ENCODE data around the gene RAD18. TPM values are rescaled to one million over a fixed set of nuclear protein-coding genes. Genes with fewer than 3 reads are reported as not detected.

Gene RAD18
- total RNA-seq, 1 experiment from 2014 or later: 25.6 TPM

DNA sequence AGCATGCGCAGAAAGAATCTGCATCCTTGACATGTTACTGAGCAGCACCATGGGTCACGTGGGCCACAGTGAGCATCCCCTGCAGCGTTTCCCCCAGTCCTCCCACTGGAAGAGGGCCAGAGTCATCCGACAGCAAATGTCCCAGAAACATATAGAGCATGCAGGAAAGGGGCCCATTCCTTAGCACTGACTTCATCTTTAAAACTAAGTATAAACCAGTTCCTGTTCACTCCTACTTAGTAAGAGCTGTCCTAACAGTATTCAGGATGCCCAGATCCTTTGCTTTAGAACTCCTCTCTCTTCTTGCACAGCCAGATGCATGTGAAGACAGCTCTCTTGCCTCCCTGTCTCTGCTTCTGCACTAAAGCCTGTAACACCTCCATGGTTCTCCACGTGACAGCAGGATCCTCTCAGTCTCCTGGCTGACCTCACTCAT lies 114.6 kb downstream of the RAD18 start:
- peaks cover 65% of the 10 kb centered on the region for H3K4me1 ChIP-seq (replicated peaks)
- H3K4me3 ChIP-seq: no peak overlapping the region
- DNase-seq (ENCODE audit: low read depth in 1 of 2, low spot score in 2 of 2): peak; percentile 46 to 61
- H3K36me3 ChIP-seq: peaks cover 13% of the 10 kb centered on the region; the same call in 1 of the 2 replicates
- no peaks in the 10 kb centered on the region for H3K27me3 ChIP-seq (replicated peaks)
- H3K27ac ChIP-seq: peak overlapping the region; percentile 57
- H3K9me3 ChIP-seq (replicated peaks): no peaks in the 10 kb centered on the region

DNA sequence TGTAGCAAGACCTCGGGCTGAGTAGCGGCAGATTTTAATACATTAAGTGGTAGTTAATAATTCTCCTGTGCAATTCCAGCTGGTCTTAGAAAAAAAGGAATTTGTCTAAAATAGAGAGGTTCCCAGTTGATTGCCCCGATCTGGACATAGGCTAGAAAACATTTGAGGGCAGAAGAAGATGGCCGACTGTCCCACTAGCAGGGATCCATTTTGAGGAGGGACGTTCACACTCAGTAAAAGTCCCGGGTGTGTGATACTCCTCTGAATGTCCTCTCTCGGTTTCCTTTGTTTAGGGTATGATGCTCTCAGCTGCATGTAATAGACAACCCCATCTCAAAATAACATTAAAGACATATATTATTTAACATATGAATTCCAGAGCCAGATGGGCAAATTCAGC lies 116.0 kb downstream of the RAD18 start:
- Histone ChIP-seq H3K27ac (no peak overlapping the region), H3K4me3 (no peak overlapping the region), H3K4me1 (replicated peaks) (peaks cover 59% of the 10 kb centered on the region)

DNA sequence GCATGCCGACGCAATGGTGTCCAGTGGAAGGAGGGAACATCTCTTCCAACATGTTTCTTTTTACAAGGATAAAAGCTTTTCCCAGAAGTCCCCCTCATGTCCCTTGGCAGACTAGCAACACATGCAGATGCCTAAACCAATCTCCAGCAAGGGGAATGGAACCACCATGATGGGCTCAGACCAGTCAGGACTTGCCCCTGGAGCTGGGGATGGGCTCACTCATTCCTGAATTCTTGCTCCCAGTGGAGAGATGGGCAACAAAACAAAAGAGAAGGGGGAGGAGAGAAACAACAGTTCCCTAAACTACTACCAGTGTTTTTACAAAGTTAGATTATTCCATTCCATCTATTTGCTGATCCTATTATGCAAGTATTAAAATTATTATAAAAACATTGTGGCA lies 117.1 kb downstream of the RAD18 start:
- Histone ChIP-seq H3K9me3 (replicated peaks) (no peaks in the 10 kb centered on the region), H3K4me3 (no peak overlapping the region), H3K27ac (peak overlapping the region; percentile 54), H3K36me3 (peaks cover 10% of the 10 kb centered on the region; the same call in 1 of the 2 replicates), H3K27me3 (replicated peaks) (no peaks in the 10 kb centered on the region), H3K4me1 (replicated peaks) (peaks cover 47% of the 10 kb centered on the region)
- no peak for DNase-seq (ENCODE audit: low read depth in 1 of 2, low spot score in 2 of 2)

More for the DNA sequence above, 116.0 kb downstream of the RAD18 start:
- no peak for DNase-seq (ENCODE audit: low read depth in 1 of 2, low spot score in 2 of 2)
- H3K36me3 ChIP-seq: peaks cover 10% of the 10 kb centered on the region; the same call in 1 of the 2 replicates
- H3K9me3 ChIP-seq (replicated peaks): no peaks in the 10 kb centered on the region
- no peaks in the 10 kb centered on the region for H3K27me3 ChIP-seq (replicated peaks)

DNA sequence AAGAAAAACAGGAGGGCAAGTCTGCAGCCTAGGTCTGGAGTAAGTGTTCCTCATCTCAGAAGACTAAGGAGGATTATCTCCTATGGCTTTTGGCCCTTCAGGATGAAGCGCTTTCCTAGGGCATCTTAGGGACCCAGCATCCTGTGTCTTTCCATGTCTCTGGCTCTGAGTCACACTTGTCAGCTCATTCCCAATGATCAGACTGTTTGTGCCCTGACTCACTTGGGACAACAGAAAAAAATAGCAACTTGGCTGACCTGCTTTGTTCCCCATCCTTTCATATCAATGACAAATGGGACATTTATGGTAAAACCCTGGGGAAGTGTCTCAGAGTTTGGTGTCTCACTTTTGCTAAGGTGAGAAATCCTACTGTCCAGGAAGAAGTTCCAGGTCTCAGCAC lies 117.6 kb downstream of the RAD18 start:
- Histone ChIP-seq H3K27me3 (replicated peaks) (no peaks in the 10 kb centered on the region), H3K9me3 (replicated peaks) (no peaks in the 10 kb centered on the region), H3K36me3 (peaks cover 10% of the 10 kb centered on the region; the same call in 1 of the 2 replicates), H3K4me3 (no peak overlapping the region), H3K4me1 (replicated peaks) (peaks cover 46% of the 10 kb centered on the region), H3K27ac (peak overlapping the region; percentile 54)
- peak; percentile 58 to 62 for DNase-seq (ENCODE audit: low read depth in 1 of 2, low spot score in 2 of 2)

DNA sequence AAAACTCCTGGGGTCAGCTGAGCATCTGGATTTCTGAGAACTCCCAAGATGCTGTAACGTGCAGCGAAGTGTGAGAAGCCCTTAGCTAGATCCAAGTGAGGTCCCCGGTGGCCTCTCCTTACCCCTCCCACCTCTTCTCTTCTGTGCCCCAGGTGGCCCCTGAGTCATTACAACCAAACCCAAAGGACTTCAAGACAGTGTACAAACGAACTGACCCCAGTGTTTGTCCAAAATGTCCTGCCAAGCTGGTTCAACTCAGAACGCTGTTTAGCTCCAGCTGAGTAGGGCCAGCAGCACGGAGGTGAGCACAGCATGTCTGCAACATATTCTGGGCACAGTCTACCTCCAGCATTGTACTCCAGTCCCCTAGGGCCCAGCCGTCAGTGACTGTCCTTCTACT lies 119.9 kb downstream of the RAD18 start:
- H3K4me1 ChIP-seq (replicated peaks): peaks cover 42% of the 10 kb centered on the region
- H3K4me3 ChIP-seq: no peak overlapping the region
- no peaks in the 10 kb centered on the region for H3K27me3 ChIP-seq (replicated peaks)
- peaks cover 10% of the 10 kb centered on the region; the same call in 1 of the 2 replicates for H3K36me3 ChIP-seq
- H3K9me3 ChIP-seq (replicated peaks): no peaks in the 10 kb centered on the region
- no peak for DNase-seq (ENCODE audit: low read depth in 1 of 2, low spot score in 2 of 2)
- H3K27ac ChIP-seq: no peak overlapping the region

DNA sequence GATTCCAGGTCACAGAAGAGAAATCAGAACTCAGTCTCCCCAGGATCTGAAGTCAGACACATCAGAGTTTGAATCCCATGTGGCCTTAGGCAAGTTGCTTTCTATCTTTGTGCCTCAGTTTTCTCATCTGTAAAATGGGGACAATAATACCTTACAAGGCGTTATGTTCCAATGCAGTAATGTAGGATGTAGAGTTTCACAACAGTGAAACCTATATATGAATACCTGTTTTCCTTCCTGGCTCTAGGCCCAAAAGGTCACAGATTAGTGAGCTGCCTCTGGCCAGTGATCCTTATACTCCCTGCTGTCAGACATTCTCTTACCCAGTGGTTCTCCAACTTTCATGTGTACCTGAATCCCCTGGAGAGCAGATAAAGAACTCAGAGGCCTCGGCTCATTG lies 121.0 kb downstream of the RAD18 start:
- H3K9me3 ChIP-seq (replicated peaks): no peaks in the 10 kb centered on the region
- H3K4me3 ChIP-seq: no peak overlapping the region
- 0 out of 2 replicates have a peak, but pooled peaks cover 7% of the 10 kb centered on the region for H3K36me3 ChIP-seq
- H3K27ac ChIP-seq: no peak overlapping the region
- no peak for DNase-seq (ENCODE audit: low read depth in 1 of 2, low spot score in 2 of 2)
- peaks cover 35% of the 10 kb centered on the region for H3K4me1 ChIP-seq (replicated peaks)
- no peaks in the 10 kb centered on the region for H3K27me3 ChIP-seq (replicated peaks)

DNA sequence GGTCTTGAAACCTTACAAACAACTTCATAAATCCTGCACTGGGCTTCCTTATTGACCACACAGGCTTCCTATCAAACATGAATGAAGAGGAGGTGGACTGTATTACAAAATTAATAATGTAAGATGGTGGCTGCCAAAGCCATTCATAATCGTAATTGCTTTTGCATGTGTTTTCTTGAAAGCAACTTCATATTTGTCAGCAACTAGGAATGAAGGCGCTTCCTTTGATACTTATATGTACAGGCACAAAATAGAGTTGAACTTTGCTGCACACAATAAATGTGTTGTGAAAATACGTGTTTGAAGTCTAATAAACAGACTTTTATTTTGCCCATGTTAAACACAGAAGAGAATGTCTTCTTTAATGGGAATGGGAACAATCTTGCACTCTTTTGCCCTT lies 121.8 kb downstream of the RAD18 start:
- 0 out of 2 replicates have a peak, but pooled peaks cover 7% of the 10 kb centered on the region for H3K36me3 ChIP-seq
- no peaks in the 10 kb centered on the region for H3K9me3 ChIP-seq (replicated peaks)
- no peak overlapping the region for H3K27ac ChIP-seq
- H3K4me1 ChIP-seq (replicated peaks): peaks cover 29% of the 10 kb centered on the region
- H3K4me3 ChIP-seq: no peak overlapping the region
- no peaks in the 10 kb centered on the region for H3K27me3 ChIP-seq (replicated peaks)
- DNase-seq (ENCODE audit: low read depth in 1 of 2, low spot score in 2 of 2): no peak

DNA sequence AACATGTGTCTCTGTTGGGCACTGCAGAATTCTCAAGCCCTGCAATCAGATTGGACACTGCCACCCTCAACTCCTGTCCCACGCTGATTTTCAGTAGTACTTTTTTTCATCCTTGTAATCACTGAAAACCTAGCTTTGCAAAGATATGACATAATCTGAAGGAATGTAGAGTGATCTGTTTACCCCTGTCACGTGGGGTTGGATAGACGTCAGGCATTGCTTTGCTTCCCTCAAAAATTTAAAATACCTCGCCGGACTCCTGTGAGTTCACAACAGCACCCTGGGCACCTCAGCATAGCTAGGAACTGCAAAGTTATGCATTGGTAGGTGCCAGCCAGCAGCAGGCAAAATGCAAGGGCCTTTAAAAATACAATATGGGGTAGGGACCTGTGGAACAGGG lies 122.7 kb downstream of the RAD18 start:
- peak overlapping the region; percentile 49 for H3K27ac ChIP-seq
- H3K27me3 ChIP-seq (replicated peaks): no peaks in the 10 kb centered on the region
- H3K36me3 ChIP-seq: 0 out of 2 replicates have a peak, but pooled peaks cover 5% of the 10 kb centered on the region
- no peak for DNase-seq (ENCODE audit: low read depth in 1 of 2, low spot score in 2 of 2)
- H3K9me3 ChIP-seq (replicated peaks): no peaks in the 10 kb centered on the region
- peaks cover 20% of the 10 kb centered on the region for H3K4me1 ChIP-seq (replicated peaks)
- H3K4me3 ChIP-seq: no peak overlapping the region

DNA sequence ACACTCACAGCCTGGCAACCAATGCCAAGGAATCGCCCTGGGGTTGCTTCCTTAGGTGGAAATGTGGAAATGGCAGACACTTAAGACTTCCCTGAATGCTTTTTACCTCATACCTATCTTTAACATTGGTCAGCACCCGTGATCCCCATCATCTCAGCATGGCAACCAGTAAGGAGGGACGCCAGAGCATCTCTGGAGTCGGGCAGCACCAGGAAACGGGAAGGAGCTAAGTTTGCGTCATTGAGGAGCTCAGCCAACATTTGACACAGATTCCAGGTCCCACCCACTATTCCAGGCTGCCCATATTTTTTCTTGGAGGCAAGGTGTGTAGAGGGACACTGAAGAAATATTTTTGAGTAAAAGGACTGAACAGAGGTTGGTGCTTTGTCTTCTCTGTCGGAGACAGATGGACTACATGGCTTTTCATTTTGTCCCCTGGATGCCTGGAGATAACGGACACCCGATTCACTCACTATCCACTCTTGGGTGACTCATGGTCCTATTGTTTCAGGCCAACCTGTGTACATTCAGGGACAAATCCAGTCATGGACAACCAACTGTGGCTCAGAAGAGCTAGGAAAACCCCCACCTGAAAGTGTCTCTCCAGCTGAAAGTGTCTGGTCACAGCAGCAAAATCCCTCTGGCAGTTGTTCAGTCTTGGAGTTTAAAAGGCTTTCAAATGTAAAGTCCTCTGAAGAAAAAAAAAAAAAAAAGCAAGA lies 123.5 kb downstream of the RAD18 start:
- Histone ChIP-seq H3K9me3 (replicated peaks) (no peaks in the 10 kb centered on the region), H3K4me1 (replicated peaks) (peaks cover 15% of the 10 kb centered on the region), H3K36me3 (0 out of 2 replicates have a peak, but pooled peaks cover 2% of the 10 kb centered on the region), H3K27ac (peak overlapping the region; percentile 49), H3K4me3 (no peak overlapping the region), H3K27me3 (replicated peaks) (no peaks in the 10 kb centered on the region)
- no peak for DNase-seq (ENCODE audit: low read depth in 1 of 2, low spot score in 2 of 2)

DNA sequence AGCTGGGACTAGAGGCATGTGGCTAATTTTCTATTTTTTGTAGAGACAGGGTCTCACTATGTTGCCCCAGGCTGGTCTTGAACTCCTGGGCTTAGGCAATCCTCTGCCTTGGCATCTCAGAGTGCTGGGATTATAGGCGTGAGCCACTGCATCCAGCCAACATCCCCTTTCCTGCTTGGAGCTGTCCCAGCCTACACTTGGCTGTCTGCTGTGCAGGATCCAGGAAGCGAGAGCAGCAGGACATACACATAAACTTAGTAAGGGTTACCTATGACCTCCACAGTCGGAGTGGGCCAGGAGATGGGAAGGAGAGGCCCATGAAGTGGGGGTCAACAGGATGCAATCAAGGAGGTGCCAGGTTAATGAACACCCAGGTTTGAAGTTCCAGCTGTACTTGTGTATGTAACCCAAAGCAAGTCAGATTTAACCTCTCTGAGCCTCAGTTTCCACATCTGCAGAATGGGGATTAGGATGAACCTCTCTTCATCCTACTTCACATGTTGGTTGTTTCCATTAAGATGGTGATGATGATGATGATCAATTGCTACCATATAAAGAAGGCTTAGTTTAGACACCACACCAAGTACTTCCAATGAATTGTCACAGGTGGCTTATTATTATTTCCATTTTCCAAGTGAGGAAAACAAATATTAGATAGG lies 124.4 kb downstream of the RAD18 start:
- no peaks in the 10 kb centered on the region for H3K9me3 ChIP-seq (replicated peaks)
- no peaks in the 10 kb centered on the region for H3K27me3 ChIP-seq (replicated peaks)
- H3K4me1 ChIP-seq (replicated peaks): peaks cover 15% of the 10 kb centered on the region
- H3K27ac ChIP-seq: no peak overlapping the region
- H3K4me3 ChIP-seq: no peak overlapping the region
- H3K36me3 ChIP-seq: no peaks in the 10 kb centered on the region
- no peak for DNase-seq (ENCODE audit: low read depth in 1 of 2, low spot score in 2 of 2)

DNA sequence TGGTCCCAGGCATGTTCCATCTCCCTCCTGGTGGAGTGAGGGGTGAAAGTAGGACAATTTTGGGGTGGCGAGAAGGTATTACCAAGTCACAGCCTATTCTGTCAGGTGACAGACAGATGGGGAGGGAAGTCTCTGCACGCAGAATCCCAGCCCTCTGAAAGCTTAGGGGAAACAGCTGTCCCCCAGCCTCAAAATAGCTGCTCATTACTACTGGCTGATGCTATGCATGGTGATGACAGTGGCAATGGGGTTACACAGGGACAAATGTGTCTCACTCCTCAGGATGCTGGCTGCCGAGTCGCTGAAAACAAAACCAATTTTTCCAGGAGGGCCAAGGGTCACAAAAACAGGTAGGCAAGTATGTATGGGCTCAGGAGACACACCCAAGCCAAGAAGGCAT lies 125.0 kb downstream of the RAD18 start:
- Histone ChIP-seq H3K9me3 (replicated peaks) (no peaks in the 10 kb centered on the region), H3K27ac (no peak overlapping the region), H3K36me3 (no peaks in the 10 kb centered on the region), H3K4me1 (replicated peaks) (peaks cover 15% of the 10 kb centered on the region), H3K27me3 (replicated peaks) (no peaks in the 10 kb centered on the region), H3K4me3 (no peak overlapping the region)
- DNase-seq (ENCODE audit: low read depth in 1 of 2, low spot score in 2 of 2): no peak

DNA sequence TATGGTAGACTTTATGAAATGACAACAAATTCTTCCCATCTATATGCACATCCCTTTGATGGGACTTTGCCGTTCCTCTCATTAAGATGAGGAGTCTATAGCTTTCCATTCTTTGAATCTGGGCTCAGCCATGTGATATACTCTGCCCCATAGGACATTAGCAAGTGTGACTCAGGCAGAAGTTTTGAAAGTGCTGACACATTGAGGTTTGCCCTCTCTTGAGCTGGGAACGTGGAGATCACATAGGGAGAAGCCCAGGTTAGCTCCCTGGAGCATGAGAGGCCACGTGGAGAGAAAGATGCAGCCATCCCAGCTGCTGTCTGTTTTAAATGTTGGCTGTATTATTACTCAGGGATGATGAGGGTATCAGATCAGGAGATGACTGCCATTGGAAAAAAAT lies 126.1 kb downstream of the RAD18 start:
- Histone ChIP-seq H3K4me1 (replicated peaks) (peaks cover 15% of the 10 kb centered on the region), H3K4me3 (no peak overlapping the region), H3K27ac (no peak overlapping the region), H3K36me3 (no peaks in the 10 kb centered on the region), H3K9me3 (replicated peaks) (no peaks in the 10 kb centered on the region), H3K27me3 (replicated peaks) (no peaks in the 10 kb centered on the region)
- DNase-seq (ENCODE audit: low read depth in 1 of 2, low spot score in 2 of 2): no peak

DNA sequence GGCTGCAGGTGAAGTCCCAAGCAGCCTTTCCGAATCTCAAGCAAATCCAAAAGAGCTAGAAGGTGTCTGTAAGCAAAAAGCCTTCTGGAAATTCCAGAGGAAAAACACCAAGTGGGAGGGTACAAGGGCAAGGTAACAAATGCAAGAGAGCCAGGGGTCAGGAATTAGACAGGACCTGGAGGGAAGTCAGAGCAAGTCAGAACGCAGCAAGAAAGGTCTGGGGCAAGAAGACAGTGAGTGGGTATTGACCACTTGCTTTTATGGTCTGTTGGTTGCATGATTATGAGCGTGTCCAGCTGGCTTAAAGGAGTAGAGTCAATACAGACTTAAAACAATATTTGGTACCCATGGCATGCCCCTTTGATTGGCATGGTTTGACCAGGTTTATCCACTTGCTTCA lies 127.2 kb downstream of the RAD18 start:
- Histone ChIP-seq H3K36me3 (no peaks in the 10 kb centered on the region), H3K27me3 (replicated peaks) (no peaks in the 10 kb centered on the region), H3K4me1 (replicated peaks) (peaks cover 15% of the 10 kb centered on the region), H3K27ac (no peak overlapping the region), H3K4me3 (no peak overlapping the region), H3K9me3 (replicated peaks) (no peaks in the 10 kb centered on the region)
- no peak for DNase-seq (ENCODE audit: low read depth in 1 of 2, low spot score in 2 of 2)

DNA sequence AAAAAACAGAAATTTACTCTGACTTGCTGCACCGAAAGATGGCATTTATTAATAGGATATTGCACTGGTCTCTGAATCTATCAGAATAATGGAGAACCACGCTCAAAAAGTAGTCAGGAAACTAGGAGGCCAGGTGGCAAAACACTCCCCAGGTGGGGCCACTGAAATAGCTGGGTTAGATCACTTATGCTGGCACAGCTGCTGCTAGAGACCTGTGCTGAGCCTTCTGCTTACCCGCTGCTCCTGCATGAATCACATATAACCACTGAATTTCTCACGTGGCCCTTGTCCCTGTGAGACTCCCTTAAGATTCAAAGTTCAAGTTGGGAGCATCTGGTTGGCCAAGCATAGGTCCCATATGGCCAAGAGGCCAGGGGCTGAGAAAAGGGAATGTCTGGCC lies 127.9 kb downstream of the RAD18 start:
- H3K27ac ChIP-seq: no peak overlapping the region
- peaks cover 8% of the 10 kb centered on the region for H3K4me1 ChIP-seq (replicated peaks)
- no peak for DNase-seq (ENCODE audit: low read depth in 1 of 2, low spot score in 2 of 2)
- H3K9me3 ChIP-seq (replicated peaks): no peaks in the 10 kb centered on the region
- no peaks in the 10 kb centered on the region for H3K27me3 ChIP-seq (replicated peaks)
- no peak overlapping the region for H3K4me3 ChIP-seq
- H3K36me3 ChIP-seq: no peaks in the 10 kb centered on the region
